Spinal cord (tissue), 10 donors: ENCODE data around the gene ZNF628. TPM values are rescaled to one million over a fixed set of nuclear protein-coding genes. Genes with fewer than 3 reads are reported as not detected.

Source experiments
- DNase-seq, 6 donors: peaks; one replicate each; pipeline versions ENCODE4 v3.0.0 to v3.0.0-alpha.2; 2013 to 2015; ENCODE audit warnings: low spot score in 6 of 6, low read depth in 4 of 6
- H3K27ac ChIP-seq: one replicate; pipeline ENCODE4 v1.5.1; 2013; ENCODE audit warnings: low read depth, low read length, control low read depth
- H3K27me3 ChIP-seq: one replicate; pipeline ENCODE4 v1.6.1; 2013; ENCODE audit warnings: low read length; ENCODE audit not compliant: control insufficient read depth, insufficient read depth
- H3K36me3 ChIP-seq: one replicate; pipeline ENCODE4 v1.6.1; 2013; ENCODE audit warnings: low read length; ENCODE audit not compliant: control insufficient read depth, insufficient read depth
- H3K4me1 ChIP-seq: one replicate; pipeline ENCODE4 v1.6.1; 2013; ENCODE audit warnings: low read length; ENCODE audit not compliant: control insufficient read depth, insufficient read depth
- H3K4me3 ChIP-seq: one replicate; pipeline ENCODE4 v1.5.1; 2013; ENCODE audit warnings: low read depth, low read length, control low read depth
- H3K9me3 ChIP-seq: one replicate; pipeline ENCODE4 v1.6.1; 2013; ENCODE audit warnings: low read length; ENCODE audit not compliant: control insufficient read depth, insufficient read depth
- WGBS: methylation state at CpG from one replicate; pipeline ENCODE4 v1.1.5; 2013; ENCODE audit warnings: missing lambda C conversion rate; ENCODE audit not compliant: insufficient coverage; 5-methylcytosine and 5-hydroxymethylcytosine counted together
- long read RNA-seq, 4 donors: transcript quantifications; one replicate each; lab custom pipeline, GENCODE V29; 2026
- polyA plus RNA-seq, 2 donors: library from polyadenylated mRNA; unstranded; fragments of 120-200 nt; gene quantifications; one replicate each; pipeline ENCODE4 v1.2.1, GENCODE V29; 2013; ENCODE audit not compliant: insufficient read length in 2 of 2
- total RNA-seq, 2 donors: library from RNA; depleted of rRNA in 1 of 2; stranded (reverse); fragments of 120-200 nt in 1 of 2; fragments of >200 nt in 1 of 2; gene quantifications; one replicate each; pipeline versions ENCODE4 v1.2.3 to v1.2.4, GENCODE V29; 2013 to 2014
- donor health status: healthy.

ZNF628 gene
- total RNA-seq (1 to 10 TPM; 1.5 to 1.7 TPM), polyA plus RNA-seq (1 to 10 TPM; 5.7 to 6.6 TPM)
- long read RNA-seq, donor 1, partial matches to known transcripts = 0 of 4 reads
- long read RNA-seq, donor 1, other reads (novel, unspliced or antisense) = 0 of 4 reads
- long read RNA-seq, donor 2, transcript ZNF628-201 (1 exons, 3,177 nt) = major isoform, 5 of 6 reads
- long read RNA-seq, donor 2, partial matches to known transcripts = 0 of 6 reads
- long read RNA-seq, donor 2, other reads (novel, unspliced or antisense) = 0 of 6 reads
- long read RNA-seq, donor 3, transcript ZNF628-201 (1 exons, 3,177 nt) = major isoform, 6 of 7 reads
- long read RNA-seq, donor 3, partial matches to known transcripts = 0 of 7 reads
- long read RNA-seq, donor 3, other reads (novel, unspliced or antisense) = 0 of 7 reads
- long read RNA-seq, donor 4, partial matches to known transcripts = 0 of 7 reads
- long read RNA-seq, donor 4, other reads (novel, unspliced or antisense) = 0 of 7 reads

DNA sequence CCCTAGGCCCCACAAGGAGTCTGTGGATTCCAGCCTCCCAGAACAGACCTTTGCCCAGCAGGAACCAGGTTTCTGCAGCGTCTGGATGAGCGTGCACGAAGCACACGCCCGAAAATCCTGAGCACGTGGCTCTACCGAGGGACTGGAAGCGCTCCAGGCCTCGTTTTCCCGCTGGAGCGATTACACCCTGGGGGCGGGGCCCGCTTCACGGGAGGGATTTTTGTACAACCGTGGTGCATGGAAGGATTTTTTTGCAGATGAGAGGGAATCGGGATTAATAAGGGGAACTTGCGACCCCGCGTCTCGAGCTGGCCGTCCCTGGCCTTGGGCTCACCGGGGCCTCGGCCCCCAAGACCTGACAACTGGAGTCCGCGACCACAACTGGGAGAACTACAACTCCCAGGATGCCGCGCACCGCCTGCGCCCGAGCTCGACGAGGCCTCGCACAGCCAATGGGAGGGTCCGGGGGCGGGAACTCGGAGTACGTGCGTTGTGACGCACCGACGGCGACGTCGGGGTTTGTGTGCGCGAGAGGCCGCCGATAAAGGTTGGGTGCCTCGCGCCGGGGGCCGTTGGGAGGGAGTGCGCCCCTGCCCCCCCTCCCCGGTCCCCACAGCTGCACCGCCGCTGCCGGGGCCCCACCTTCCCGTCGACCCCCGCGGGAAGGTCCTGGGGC, at the start of gene ZNF628:
Gene ZNF628 (plus strand): TSS at position 518 of the 676 bp plus-strand sequence. CDS start 3,294 bp downstream, outside the sequence.
- peaks cover 39% of the 10 kb centered on the region for H3K4me1 ChIP-seq
- H3K36me3 ChIP-seq = peaks cover 14% of the 10 kb centered on the region

DNA sequence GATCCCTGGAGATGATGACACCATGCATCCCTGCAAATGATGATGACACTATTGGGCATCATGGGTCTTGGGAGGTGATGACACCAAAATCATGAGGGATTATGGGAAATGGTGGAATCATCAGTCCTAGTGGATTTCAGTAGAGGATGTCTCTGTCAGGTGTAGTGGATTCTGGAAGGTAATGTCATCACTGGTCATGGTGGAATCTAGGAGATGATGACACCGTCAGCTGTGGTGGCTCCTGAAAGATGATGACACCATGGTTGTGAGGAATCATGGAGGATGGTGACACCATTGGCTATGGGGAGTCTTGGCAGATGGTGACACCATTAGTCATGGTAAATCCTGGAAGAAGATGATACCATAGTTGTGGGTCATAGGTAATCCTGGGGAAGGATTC, 45.2 kb upstream of the ZNF628 start:
- Histone ChIP-seq H3K9me3 (no peaks in the 10 kb centered on the region), H3K27me3 (peaks cover 2% of the 10 kb centered on the region), H3K27ac (no peak overlapping the region), H3K4me3 (no peak overlapping the region), H3K36me3 (peaks cover 49% of the 10 kb centered on the region), H3K4me1 (peaks cover 25% of the 10 kb centered on the region)
- DNase-seq = no peak
- 89% methylated on average over 1 of the region's 1 CpG for WGBS

More for the DNA sequence above, at the start of gene ZNF628:
- peak; percentile 95 to 100 (median 98) for DNase-seq
- no peaks in the 10 kb centered on the region for H3K27me3 ChIP-seq
- H3K4me3 ChIP-seq = peak within 1 kb of the TSS; percentile 66
- H3K9me3 ChIP-seq = no peaks in the 10 kb centered on the region
- peak within 1 kb of the TSS; percentile 93 for H3K27ac ChIP-seq
- under 1% methylated on average over 53 of the region's 61 CpGs for WGBS

DNA sequence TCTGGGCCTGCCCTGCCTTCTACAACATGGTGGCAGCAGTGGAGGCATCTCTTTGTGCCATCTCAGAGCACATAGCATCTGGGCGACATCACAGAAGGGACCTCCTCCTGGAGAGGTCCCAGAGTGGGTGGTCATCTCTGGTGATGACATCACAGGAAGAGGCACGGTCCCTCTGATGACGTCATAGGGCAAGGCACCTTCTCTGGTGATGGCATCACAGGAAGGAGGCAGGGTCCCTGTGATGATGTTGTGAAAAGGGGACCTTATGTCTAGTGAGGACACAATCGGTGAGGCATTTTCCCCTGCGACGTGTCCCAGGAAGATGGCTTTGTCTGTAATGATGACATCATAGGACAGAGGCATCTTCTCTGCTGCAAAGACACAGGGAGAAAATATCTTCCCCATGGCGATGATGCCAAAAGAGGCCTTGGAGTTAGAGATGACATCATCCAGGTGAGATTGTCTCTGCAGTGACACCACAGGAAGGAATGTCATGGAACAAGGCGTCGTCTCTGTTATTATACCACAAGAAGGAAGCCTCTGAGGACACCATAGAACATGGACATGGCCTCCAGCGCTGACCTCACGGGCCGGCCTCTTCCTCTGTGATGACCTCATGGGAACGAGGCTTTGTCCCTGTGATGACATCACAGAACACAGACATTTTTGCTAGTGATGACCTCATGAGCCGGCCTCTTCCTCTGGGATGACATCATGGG, 44.0 kb upstream of the ZNF628 start:
- 89% methylated on average over 12 of the region's 14 CpGs for WGBS
- H3K27me3 ChIP-seq = peaks cover 2% of the 10 kb centered on the region
- no peaks in the 10 kb centered on the region for H3K9me3 ChIP-seq
- DNase-seq = no peak
- no peak overlapping the region for H3K27ac ChIP-seq
- peaks cover 57% of the 10 kb centered on the region for H3K36me3 ChIP-seq
- H3K4me3 ChIP-seq = no peak overlapping the region
- peaks cover 21% of the 10 kb centered on the region for H3K4me1 ChIP-seq

DNA sequence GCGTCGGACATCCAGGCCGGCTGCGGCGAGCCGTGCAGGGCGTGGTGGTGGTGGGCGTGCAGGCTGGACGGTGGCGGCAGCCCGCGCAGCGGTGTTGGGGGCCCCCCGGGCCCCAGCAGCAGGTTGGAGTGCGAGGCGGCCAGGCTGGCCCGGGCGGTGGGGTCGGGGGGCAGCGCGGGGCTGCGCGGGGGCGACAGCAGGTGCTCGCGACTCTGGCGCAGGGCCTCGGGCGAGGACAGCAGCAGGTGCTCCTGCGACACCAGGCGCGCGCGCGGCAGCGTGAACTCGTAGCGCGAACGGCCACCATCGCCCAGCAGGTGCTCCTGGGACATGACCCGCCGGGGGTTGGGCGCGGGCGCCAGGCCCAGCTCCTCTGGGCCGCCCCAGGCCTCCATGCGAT, 43.1 kb upstream of the ZNF628 start:
- Histone ChIP-seq H3K27me3 (peaks cover 2% of the 10 kb centered on the region), H3K36me3 (peaks cover 66% of the 10 kb centered on the region), H3K4me3 (no peak overlapping the region), H3K27ac (no peak overlapping the region), H3K9me3 (no peaks in the 10 kb centered on the region), H3K4me1 (peaks cover 20% of the 10 kb centered on the region)
- DNase-seq = no peak
- 19% methylated on average over 48 of the region's 48 CpGs for WGBS

DNA sequence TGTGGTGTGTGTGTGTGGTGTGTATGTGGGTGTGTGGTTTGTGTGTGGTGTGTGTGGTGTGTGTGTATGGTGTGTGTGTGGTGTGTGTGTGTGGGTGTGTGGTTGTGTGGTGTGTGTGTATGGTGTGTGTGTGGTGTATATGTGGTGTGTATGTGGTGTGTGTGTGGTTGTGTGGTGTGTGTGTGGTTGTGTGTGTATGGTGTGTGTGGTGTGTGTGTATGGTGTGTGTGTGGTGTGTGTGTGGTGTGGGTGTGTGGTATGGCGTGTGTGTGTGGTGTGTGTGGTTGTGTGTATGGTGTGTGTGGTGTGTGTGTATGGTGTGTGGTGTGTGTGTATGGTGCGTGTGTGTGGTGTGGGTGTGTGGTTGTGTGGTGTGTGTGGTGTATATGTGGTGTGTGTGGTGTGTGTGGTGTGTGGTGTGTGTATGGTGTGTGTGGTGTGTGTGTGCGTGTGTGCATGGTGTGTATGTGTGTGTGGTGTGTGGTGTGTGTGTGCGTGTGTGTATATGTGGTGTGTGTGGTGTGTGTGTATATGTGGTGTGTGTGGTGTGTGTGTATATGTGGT, 42.0 kb upstream of the ZNF628 start:
- Histone ChIP-seq H3K27ac (no peak overlapping the region), H3K9me3 (no peaks in the 10 kb centered on the region), H3K4me1 (peaks cover 11% of the 10 kb centered on the region), H3K27me3 (peaks cover 2% of the 10 kb centered on the region), H3K4me3 (no peak overlapping the region), H3K36me3 (peaks cover 75% of the 10 kb centered on the region)
- no peak for DNase-seq
- WGBS = 90% methylated on average over 2 of the region's 4 CpGs

DNA sequence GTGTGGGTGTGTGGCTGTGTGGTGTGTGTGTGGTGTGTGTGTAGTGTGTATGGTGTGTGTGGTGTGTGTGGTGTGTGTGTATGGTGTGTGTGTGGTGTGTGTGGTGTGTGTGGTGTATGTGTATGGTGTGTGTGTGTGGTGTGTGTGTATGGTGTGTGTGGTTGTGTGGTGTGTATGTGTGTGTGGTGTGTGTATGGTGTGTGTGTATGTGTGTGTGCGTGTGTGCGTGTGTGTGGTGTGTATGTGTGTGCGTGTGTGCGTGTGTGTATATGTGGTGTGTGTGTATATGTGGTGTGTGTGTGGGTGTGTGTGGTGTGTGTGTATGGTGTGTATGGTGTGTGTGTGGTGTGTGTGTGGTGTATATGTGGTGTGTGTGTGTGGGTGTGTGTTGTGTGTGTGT, 41.4 kb upstream of the ZNF628 start:
- no peaks in the 10 kb centered on the region for H3K9me3 ChIP-seq
- peaks cover 71% of the 10 kb centered on the region for H3K36me3 ChIP-seq
- peaks cover 5% of the 10 kb centered on the region for H3K4me1 ChIP-seq
- no peak overlapping the region for H3K4me3 ChIP-seq
- DNase-seq = no peak
- H3K27ac ChIP-seq = no peak overlapping the region
- WGBS = 100% methylated on average over 4 of the region's 4 CpGs
- H3K27me3 ChIP-seq = peaks cover 3% of the 10 kb centered on the region

DNA sequence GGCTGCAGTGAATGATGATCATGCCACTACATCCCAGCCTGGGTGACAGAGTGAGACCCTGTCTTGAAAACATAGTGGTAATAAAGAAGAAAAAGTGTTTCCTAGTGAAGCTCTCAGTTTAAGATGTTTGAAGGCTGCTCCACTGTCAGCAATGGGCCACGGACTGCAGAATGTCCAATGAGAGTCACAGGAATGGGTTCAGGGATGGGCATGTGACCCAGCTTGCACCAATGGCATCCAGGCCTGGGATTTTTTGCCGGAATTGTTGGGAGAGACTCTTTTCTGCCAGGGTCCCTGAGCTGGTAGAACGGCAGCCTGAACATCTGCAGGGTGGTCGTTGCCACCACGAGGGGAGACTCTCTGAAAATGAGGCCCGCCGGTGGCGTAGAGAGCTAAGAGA, 39.6 kb upstream of the ZNF628 start:
- Histone ChIP-seq H3K9me3 (no peaks in the 10 kb centered on the region), H3K36me3 (peaks cover 75% of the 10 kb centered on the region), H3K4me3 (no peak overlapping the region), H3K27me3 (peaks cover 20% of the 10 kb centered on the region), H3K4me1 (peaks cover 22% of the 10 kb centered on the region), H3K27ac (no peak overlapping the region)
- WGBS = 52% methylated on average over 8 of the region's 8 CpGs
- no peak for DNase-seq

DNA sequence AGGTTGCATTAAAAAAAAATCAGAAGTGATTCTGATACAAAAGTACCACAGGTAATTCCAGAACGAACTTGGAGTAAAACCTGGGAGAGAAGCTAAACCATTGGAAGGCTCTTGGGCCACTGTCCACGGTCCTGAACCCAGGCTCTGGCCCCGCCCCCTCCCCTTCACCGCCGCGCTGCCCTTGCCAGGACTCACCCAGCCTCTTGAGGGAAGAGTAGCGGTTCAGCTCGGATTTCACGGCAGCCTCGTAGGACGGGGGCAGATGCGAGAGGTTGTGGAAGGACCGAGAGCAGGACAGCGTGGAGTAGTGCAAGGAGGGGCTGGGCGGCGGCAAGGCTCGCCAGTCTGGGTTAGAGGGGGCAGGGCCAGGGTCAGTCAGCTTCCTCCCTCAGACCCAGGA, 39.0 kb upstream of the ZNF628 start:
- Histone ChIP-seq H3K27me3 (peaks cover 22% of the 10 kb centered on the region), H3K4me1 (peaks cover 25% of the 10 kb centered on the region), H3K9me3 (no peaks in the 10 kb centered on the region), H3K27ac (no peak overlapping the region), H3K4me3 (no peak overlapping the region), H3K36me3 (peaks cover 72% of the 10 kb centered on the region)
- peak in 1 of 6 donors; percentile 60 for DNase-seq
- 26% methylated on average over 13 of the region's 17 CpGs for WGBS

DNA sequence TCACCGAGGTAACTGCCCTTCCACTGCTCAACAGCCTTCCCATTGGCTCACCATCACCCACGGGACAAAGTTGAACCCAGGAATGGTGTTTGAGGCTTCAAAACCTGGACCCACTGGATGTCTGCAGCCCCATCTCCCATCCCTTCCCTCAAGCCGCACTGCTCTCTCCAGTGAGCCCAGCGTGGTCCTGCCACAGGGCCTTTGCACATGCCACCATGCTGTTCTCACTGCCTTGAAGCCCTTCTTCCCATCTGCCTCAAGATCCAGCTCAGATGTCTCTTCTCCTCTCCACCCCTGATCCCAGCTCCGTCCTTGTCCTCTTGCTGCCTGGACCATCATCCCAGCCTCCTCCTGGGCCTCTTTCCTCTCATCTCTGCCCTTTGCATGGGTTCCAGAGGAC, 37.4 kb upstream of the ZNF628 start:
- DNase-seq = no peak
- H3K36me3 ChIP-seq = peaks cover 60% of the 10 kb centered on the region
- WGBS = 73% methylated on average over 5 of the region's 5 CpGs

More for the DNA sequence above, 37.4 kb upstream of the ZNF628 start:
- Histone ChIP-seq H3K27me3 (peaks cover 29% of the 10 kb centered on the region), H3K9me3 (no peaks in the 10 kb centered on the region), H3K4me1 (peaks cover 37% of the 10 kb centered on the region), H3K27ac (no peak overlapping the region), H3K4me3 (no peak overlapping the region)
